Hepatocyte (in vitro differentiated cells): ENCODE results near the gene GOSR1. TPM values are rescaled to one million over a fixed set of nuclear protein-coding genes. Genes with fewer than 3 reads are reported as not detected.
"Not testable (repeated sequence)": the region's sequence is repeated elsewhere in the genome, so short reads cannot be mapped to it uniquely, and the experiment has no call there.

Experiments
- DNase-seq: peaks from one replicate; pipeline ENCODE4 v3.0.0-alpha.2; 2016; ENCODE audit warnings: low spot score
- H2AFZ ChIP-seq: fragments of 200-600 bp; sonication (generic); 2 replicates; pipeline ENCODE4 v1.6.0; 2016; ENCODE audit warnings: antibody characterized with exemption, mild to moderate bottlenecking
- H3K27ac ChIP-seq: fragments of 200-600 bp; sonication (generic); 2 replicates; pipeline ENCODE4 v1.5.1; 2016; ENCODE audit warnings: mild to moderate bottlenecking
- H3K27me3 ChIP-seq: fragments of 200-600 bp; sonication (generic); 2 replicates; pipeline ENCODE4 v1.6.1; 2016
- H3K36me3 ChIP-seq: fragments of 200-600 bp; sonication (generic); replicated peaks from 2 replicates; pipeline ENCODE4 v1.5.1; 2016; ENCODE audit warnings: low read depth; ENCODE audit not compliant: insufficient read depth
- H3K4me1 ChIP-seq: fragments of 200-600 bp; sonication (generic); 2 replicates; pipeline ENCODE4 v1.5.1; 2016; ENCODE audit warnings: mild to moderate bottlenecking, moderate library complexity; ENCODE audit not compliant: insufficient read depth
- H3K4me2 ChIP-seq: fragments of 200-600 bp; sonication (generic); 2 replicates; pipeline ENCODE4 v1.6.0; 2016
- H3K4me3 ChIP-seq: fragments of 200-600 bp; sonication (generic); 2 replicates; pipeline ENCODE4 v1.5.1; 2016; ENCODE audit warnings: mild to moderate bottlenecking
- H3K79me2 ChIP-seq: fragments of 200-600 bp; sonication (generic); 2 replicates; pipeline ENCODE4 v1.6.0; 2017; ENCODE audit warnings: mild to moderate bottlenecking
- H3K9me2 ChIP-seq: fragments of 200-600 bp; sonication (generic); replicated peaks from 2 replicates; pipeline ENCODE4 v1.6.0; 2017; ENCODE audit warnings: mild to moderate bottlenecking; ENCODE audit not compliant: insufficient read depth
- H3K9me3 ChIP-seq: fragments of 200-600 bp; sonication (generic); 2 replicates; pipeline ENCODE4 v1.5.1; 2016; ENCODE audit warnings: low read depth, mild to moderate bottlenecking
- H4K20me1 ChIP-seq: fragments of 200-600 bp; sonication (generic); 2 replicates; pipeline ENCODE4 v1.6.0; 2016; ENCODE audit warnings: mild to moderate bottlenecking; ENCODE audit not compliant: insufficient read depth, poor library complexity, severe bottlenecking
- EZH2 ChIP-seq: fragments of 200-600 bp; sonication (generic); IDR thresholded peaks from 2 replicates; pipeline ENCODE4 v1.6.1; 2016; ENCODE audit warnings: antibody characterized with exemption, mild to moderate bottlenecking, borderline replicate concordance
- EZH2phosphoT487 ChIP-seq: fragments of 200-600 bp; sonication (generic); IDR thresholded peaks from one replicate; pipeline ENCODE4 v1.6.1; 2018; ENCODE audit warnings: antibody characterized with exemption, mild to moderate bottlenecking, low read depth, moderate library complexity; ENCODE audit not compliant: unreplicated experiment, severe bottlenecking
- WGBS: methylation state at CpG from one replicate; pipeline ENCODE4 v1.1.6; 2016; ENCODE audit warnings: low lambda C conversion rate; ENCODE audit errors: missing lambda C conversion rate; 5-methylcytosine and 5-hydroxymethylcytosine counted together
- polyA plus RNA-seq: library from polyadenylated mRNA; unstranded; fragments of >200 nt; fragmentation: Nextera tagmentation; extraction: Ambion mirVana; gene quantifications from 2 replicates; pipeline ENCODE4 v1.2.1, GENCODE V29; 2016
- total RNA-seq: library from RNA; depleted of rRNA; stranded (reverse); fragments of >200 nt; gene quantifications from 2 replicates; pipeline ENCODE4 v1.2.3, GENCODE V29; 2014
- TF ChIP-seq, protein P1 (sequence below): fragments of 200-600 bp; sonication (generic); IDR thresholded peaks from 2 replicates; pipeline ENCODE4 v1.5.1; 2016; ENCODE audit warnings: antibody characterized with exemption, mild to moderate bottlenecking; ENCODE audit not compliant: poor library complexity

Gene GOSR1
- total and polyA plus RNA-seq, 2 experiments from 2014 or later: 29.7 to 52.1 TPM

DNA sequence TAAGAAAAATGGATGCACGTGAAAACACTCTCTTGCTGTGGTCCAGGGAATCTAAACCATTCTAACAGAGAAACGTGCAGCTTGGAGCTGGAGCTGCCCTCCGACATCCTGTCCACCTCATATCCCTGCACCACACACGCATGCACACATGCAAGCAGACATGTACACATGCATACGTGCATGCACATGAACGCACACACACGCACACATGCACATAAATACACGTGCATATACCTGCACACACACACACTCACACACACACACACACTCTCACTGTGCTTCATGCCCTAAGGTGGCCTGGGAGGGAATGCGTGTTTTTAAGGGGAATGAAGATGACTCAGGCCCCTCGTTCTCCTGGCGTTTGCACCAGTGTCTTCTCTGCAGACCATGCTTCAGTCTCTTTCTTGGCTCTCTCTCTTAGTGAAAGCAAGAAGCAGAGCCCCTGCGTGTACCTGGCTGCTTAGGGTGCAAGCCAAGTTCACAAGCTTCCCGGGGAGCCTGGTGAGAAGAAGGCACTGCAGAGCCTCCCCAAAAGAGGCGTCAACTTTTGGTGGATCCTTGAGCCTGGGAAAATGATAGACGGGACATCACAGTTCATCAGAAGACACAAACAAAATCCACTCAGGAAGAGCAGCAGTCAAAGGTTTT lies 72.8 kb downstream of the GOSR1 start:
- H3K4me2 ChIP-seq: no peak overlapping the region
- H3K9me3 ChIP-seq: no peaks in the 10 kb centered on the region
- no peaks in the 10 kb centered on the region for H3K4me1 ChIP-seq
- 90% methylated on average over 15 of the region's 15 CpGs for WGBS
- no peaks in the 10 kb centered on the region for H4K20me1 ChIP-seq
- H3K4me3 ChIP-seq: no peak overlapping the region
- no peaks in the 10 kb centered on the region for H3K36me3 ChIP-seq
- H3K79me2 ChIP-seq: no peaks in the 10 kb centered on the region
- H3K27ac ChIP-seq: no peak overlapping the region
- DNase-seq: no peak
- TF ChIP-seq, protein P1, sequence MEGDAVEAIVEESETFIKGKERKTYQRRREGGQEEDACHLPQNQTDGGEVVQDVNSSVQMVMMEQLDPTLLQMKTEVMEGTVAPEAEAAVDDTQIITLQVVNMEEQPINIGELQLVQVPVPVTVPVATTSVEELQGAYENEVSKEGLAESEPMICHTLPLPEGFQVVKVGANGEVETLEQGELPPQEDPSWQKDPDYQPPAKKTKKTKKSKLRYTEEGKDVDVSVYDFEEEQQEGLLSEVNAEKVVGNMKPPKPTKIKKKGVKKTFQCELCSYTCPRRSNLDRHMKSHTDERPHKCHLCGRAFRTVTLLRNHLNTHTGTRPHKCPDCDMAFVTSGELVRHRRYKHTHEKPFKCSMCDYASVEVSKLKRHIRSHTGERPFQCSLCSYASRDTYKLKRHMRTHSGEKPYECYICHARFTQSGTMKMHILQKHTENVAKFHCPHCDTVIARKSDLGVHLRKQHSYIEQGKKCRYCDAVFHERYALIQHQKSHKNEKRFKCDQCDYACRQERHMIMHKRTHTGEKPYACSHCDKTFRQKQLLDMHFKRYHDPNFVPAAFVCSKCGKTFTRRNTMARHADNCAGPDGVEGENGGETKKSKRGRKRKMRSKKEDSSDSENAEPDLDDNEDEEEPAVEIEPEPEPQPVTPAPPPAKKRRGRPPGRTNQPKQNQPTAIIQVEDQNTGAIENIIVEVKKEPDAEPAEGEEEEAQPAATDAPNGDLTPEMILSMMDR: no peak
- TF ChIP-seq EZH2 (no peak), EZH2phosphoT487 (no peak)
- no peak overlapping the region for H2AFZ ChIP-seq
- no peaks in the 10 kb centered on the region for H3K9me2 ChIP-seq
- no peaks in the 10 kb centered on the region for H3K27me3 ChIP-seq

DNA sequence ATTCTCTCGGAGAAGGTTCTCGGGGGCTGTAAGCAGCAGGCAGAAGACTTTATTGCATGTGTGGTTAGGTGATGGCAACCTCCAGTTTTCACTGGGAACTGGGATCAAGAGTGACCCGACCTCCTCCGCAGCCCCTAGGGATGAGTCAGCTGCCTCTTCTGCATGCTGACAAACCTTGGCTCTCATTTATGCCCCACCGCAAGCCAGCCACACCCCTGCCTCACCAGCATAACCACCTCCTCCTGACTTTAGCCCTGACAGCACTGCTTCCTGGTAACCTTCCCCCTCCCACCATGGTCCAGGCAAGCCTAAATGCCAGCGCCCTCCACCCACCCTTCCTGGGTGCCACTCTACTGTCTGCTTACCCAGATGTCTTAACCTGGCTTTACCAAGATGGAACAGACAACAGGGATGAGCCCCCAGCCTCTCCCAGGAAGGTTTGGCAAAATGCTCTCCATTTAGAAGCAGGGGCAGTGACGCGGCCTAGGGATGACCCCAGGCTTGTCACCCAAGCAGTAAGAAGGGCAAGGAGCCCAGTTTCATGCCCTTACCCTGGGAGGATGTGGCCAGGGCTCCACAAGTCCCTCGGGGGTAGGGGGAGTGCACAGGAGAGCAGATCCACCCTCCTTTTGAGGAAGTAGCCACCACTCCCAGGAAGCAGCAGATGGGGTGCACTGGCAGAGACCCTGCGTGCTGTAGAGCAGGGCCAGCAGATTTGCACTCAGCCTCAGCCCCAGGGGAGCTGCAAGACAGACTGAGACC lies 73.5 kb downstream of the GOSR1 start:
- no peak overlapping the region for H3K4me3 ChIP-seq
- no peaks in the 10 kb centered on the region for H3K27me3 ChIP-seq
- DNase-seq: no peak
- no peaks in the 10 kb centered on the region for H4K20me1 ChIP-seq
- H3K79me2 ChIP-seq: no peaks in the 10 kb centered on the region
- 83% methylated on average over 10 of the region's 10 CpGs for WGBS
- no peaks in the 10 kb centered on the region for H3K9me3 ChIP-seq
- TF ChIP-seq EZH2phosphoT487 (no peak), EZH2 (no peak)
- TF ChIP-seq, protein P1: no peak
- H2AFZ ChIP-seq: no peak overlapping the region
- H3K4me2 ChIP-seq: no peak overlapping the region
- H3K27ac ChIP-seq: no peak overlapping the region
- no peaks in the 10 kb centered on the region for H3K9me2 ChIP-seq
- no peaks in the 10 kb centered on the region for H3K36me3 ChIP-seq
- no peaks in the 10 kb centered on the region for H3K4me1 ChIP-seq

DNA sequence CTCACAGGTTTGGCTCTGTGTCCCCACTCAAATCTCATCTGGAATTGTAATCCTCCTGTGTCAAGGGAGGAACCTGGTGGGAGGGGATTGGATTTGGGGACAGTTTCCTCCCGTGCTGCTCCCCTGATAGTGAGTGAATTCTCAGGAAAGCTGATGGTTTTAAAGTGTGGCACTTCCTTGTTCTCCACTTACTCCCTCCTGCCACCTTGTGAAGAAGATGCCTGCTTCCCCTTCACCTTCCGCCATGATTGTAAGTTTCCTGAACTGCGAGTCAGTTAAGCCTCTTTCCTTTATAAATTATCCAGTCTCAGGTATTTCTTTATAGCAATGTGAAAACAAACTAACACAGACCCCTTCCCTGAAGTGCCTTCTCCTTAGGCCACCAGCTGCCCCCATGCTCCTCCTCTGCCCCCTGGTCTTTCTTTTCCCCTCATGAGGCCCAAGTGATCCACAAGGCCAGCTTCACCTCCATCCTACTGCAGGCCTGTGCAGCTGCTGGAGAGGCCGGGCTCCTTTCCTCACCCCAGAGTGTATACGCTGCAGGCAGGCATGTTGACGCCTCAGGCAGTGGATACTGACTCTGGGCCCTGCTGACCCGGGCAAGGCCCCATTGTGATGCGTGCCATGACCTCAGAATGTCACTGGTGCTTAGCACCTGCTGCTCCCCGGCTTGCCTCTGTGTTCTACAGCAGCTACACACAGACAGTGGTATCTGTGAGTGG lies 74.2 kb downstream of the GOSR1 start:
- H2AFZ ChIP-seq, H3K79me2 ChIP-seq: not testable (repeated sequence)

DNA sequence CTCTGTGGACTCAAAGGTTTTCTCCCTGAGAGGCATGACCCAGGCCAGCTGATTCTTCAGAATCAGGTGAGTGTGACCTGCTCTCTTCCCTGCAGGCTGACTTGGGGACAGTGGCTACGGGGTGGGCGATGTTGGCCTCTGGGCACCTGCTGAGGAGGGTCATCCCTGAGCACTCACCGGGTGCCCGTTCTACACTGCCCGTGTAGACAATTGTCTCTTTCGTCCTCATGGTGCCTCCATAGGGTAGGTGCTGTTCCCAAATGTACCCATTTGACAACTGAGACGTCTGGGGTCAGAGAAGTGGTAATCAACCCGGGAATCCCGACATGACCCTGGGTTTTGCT lies 74.8 kb downstream of the GOSR1 start:
- H3K27ac ChIP-seq: no peak overlapping the region
- no peak overlapping the region for H3K4me3 ChIP-seq
- no peak overlapping the region for H3K4me2 ChIP-seq
- no peaks in the 10 kb centered on the region for H4K20me1 ChIP-seq
- no peak for TF ChIP-seq EZH2
- TF ChIP-seq, protein P1: no peak
- TF ChIP-seq EZH2phosphoT487: no peak
- no peak for DNase-seq
- no peaks in the 10 kb centered on the region for H3K79me2 ChIP-seq
- WGBS: 97% methylated on average over 9 of the region's 9 CpGs
- H3K9me3 ChIP-seq: no peaks in the 10 kb centered on the region
- H2AFZ ChIP-seq: no peak overlapping the region
- no peaks in the 10 kb centered on the region for H3K27me3 ChIP-seq
- H3K4me1 ChIP-seq: no peaks in the 10 kb centered on the region
- H3K36me3 ChIP-seq: no peaks in the 10 kb centered on the region
- no peaks in the 10 kb centered on the region for H3K9me2 ChIP-seq

More for the DNA sequence above, 74.2 kb downstream of the GOSR1 start:
- H3K27me3 ChIP-seq, H3K4me2 ChIP-seq, H3K9me3 ChIP-seq, H4K20me1 ChIP-seq, H3K36me3 ChIP-seq, H3K4me3 ChIP-seq, H3K4me1 ChIP-seq, H3K27ac ChIP-seq, H3K9me2 ChIP-seq, DNase-seq: not testable (repeated sequence)
- 69% methylated on average over 9 of the region's 9 CpGs for WGBS
